GM23338 (cell line): ENCODE measurements around the gene FAXC.

ENCODE experiments used
- CREB1 ChIP-seq: fragments of 250-450 bp; sonication (Bioruptor Pico); IDR thresholded peaks from 2 replicates; pipeline ENCODE4 v1.5.0; 2020; ENCODE audit warnings: low read depth, mild to moderate bottlenecking, moderate library complexity
- EZH2 ChIP-seq: fragments of 200-600 bp; sonication (generic); IDR thresholded peaks from one replicate; pipeline ENCODE4 v1.8.0; 2017; ENCODE audit warnings: antibody characterized with exemption, mild to moderate bottlenecking, low read depth; ENCODE audit not compliant: unreplicated experiment
- EZH2phosphoT487 ChIP-seq: fragments of 200-600 bp; sonication (generic); IDR thresholded peaks from one replicate; pipeline ENCODE4 v1.8.1; 2018; ENCODE audit warnings: antibody characterized with exemption; ENCODE audit not compliant: unreplicated experiment
- JUNB ChIP-seq: IDR thresholded peaks from one replicate; pipeline ENCODE4 v1.6.1; 2016; ENCODE audit warnings: antibody characterized with exemption; ENCODE audit not compliant: unreplicated experiment
- NANOG ChIP-seq: IDR thresholded peaks from 2 replicates; pipeline ENCODE4 v1.6.1; 2016; ENCODE audit warnings: antibody characterized with exemption, borderline replicate concordance
- POLR2AphosphoS5 ChIP-seq: IDR thresholded peaks from 2 replicates; pipeline ENCODE4 v1.6.1; 2016; ENCODE audit warnings: antibody characterized with exemption, low read depth
- STAT1 ChIP-seq: IDR thresholded peaks from one replicate; pipeline ENCODE4 v1.6.1; 2016; ENCODE audit warnings: antibody characterized with exemption; ENCODE audit not compliant: unreplicated experiment
- ZNF114 ChIP-seq: fragments of 250-450 bp; sonication (Bioruptor Pico); IDR thresholded peaks from 2 replicates; pipeline ENCODE4 v1.5.0; 2020; ENCODE audit warnings: mild to moderate bottlenecking, moderate library complexity
- ZNF331 ChIP-seq: fragments of 250-450 bp; sonication (Bioruptor Pico); IDR thresholded peaks from 2 replicates; pipeline ENCODE4 v1.5.0; 2020; ENCODE audit warnings: low read depth, mild to moderate bottlenecking, moderate library complexity
- TF ChIP-seq, protein P1 (sequence below), 2 experiments: fragments of 200-600 bp in 1 of 2; sonication (generic) in 1 of 2; conservative IDR thresholded peaks; 2 replicates each; pipeline versions ENCODE4 v1.5.1 to v1.6.1; 2016 to 2017; ENCODE audit warnings: antibody characterized with exemption in 2 of 2, low read depth in 2 of 2, mild to moderate bottlenecking in 2 of 2, moderate library complexity in 1 of 2
- TF ChIP-seq, protein P2 (sequence below): IDR thresholded peaks from one replicate; pipeline ENCODE4 v1.6.1; 2018; ENCODE audit warnings: antibody characterized with exemption; ENCODE audit not compliant: unreplicated experiment
- TF ChIP-seq, protein P3 (sequence below): fragments of 250-450 bp; sonication (Bioruptor Pico); IDR thresholded peaks from 2 replicates; pipeline ENCODE4 v1.5.0; 2020; ENCODE audit warnings: mild to moderate bottlenecking, moderate library complexity

DNA sequence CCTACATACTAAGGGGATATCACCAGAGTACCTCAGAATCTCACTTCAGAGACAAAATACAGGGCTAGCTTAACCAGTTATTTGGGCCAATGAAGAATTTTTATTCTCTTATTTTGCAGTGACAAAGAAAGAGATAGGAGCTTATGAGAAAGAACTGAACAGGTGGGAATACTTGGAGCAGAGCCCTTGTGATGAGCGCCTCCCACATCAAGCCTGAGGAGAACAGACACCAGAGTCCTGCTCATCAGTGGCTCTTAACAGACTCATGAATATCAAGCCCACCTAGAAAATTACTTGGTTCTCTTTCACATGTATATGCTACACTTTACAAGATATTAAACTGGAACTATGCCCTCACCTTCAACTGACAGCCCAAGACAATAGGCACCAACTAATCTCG lies 99.0 kb downstream of the FAXC start:
- TF ChIP-seq, protein P1, sequence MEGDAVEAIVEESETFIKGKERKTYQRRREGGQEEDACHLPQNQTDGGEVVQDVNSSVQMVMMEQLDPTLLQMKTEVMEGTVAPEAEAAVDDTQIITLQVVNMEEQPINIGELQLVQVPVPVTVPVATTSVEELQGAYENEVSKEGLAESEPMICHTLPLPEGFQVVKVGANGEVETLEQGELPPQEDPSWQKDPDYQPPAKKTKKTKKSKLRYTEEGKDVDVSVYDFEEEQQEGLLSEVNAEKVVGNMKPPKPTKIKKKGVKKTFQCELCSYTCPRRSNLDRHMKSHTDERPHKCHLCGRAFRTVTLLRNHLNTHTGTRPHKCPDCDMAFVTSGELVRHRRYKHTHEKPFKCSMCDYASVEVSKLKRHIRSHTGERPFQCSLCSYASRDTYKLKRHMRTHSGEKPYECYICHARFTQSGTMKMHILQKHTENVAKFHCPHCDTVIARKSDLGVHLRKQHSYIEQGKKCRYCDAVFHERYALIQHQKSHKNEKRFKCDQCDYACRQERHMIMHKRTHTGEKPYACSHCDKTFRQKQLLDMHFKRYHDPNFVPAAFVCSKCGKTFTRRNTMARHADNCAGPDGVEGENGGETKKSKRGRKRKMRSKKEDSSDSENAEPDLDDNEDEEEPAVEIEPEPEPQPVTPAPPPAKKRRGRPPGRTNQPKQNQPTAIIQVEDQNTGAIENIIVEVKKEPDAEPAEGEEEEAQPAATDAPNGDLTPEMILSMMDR (conservative IDR thresholded peaks at IDR 0.05; ENCODE audit: low read depth in 2 of 2): no peak
- TF ChIP-seq POLR2AphosphoS5 (no peak), JUNB (no peak), EZH2 (no peak), EZH2phosphoT487 (no peak), CREB1 (CRISPR knock-in tag) (no peak), NANOG (no peak), ZNF114 (CRISPR knock-in tag) (no peak), ZNF331 (CRISPR knock-in tag) (no peak), STAT1 (no peak)
- TF ChIP-seq, protein P2, sequence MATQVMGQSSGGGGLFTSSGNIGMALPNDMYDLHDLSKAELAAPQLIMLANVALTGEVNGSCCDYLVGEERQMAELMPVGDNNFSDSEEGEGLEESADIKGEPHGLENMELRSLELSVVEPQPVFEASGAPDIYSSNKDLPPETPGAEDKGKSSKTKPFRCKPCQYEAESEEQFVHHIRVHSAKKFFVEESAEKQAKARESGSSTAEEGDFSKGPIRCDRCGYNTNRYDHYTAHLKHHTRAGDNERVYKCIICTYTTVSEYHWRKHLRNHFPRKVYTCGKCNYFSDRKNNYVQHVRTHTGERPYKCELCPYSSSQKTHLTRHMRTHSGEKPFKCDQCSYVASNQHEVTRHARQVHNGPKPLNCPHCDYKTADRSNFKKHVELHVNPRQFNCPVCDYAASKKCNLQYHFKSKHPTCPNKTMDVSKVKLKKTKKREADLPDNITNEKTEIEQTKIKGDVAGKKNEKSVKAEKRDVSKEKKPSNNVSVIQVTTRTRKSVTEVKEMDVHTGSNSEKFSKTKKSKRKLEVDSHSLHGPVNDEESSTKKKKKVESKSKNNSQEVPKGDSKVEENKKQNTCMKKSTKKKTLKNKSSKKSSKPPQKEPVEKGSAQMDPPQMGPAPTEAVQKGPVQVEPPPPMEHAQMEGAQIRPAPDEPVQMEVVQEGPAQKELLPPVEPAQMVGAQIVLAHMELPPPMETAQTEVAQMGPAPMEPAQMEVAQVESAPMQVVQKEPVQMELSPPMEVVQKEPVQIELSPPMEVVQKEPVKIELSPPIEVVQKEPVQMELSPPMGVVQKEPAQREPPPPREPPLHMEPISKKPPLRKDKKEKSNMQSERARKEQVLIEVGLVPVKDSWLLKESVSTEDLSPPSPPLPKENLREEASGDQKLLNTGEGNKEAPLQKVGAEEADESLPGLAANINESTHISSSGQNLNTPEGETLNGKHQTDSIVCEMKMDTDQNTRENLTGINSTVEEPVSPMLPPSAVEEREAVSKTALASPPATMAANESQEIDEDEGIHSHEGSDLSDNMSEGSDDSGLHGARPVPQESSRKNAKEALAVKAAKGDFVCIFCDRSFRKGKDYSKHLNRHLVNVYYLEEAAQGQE: no peak
- TF ChIP-seq, protein P3, sequence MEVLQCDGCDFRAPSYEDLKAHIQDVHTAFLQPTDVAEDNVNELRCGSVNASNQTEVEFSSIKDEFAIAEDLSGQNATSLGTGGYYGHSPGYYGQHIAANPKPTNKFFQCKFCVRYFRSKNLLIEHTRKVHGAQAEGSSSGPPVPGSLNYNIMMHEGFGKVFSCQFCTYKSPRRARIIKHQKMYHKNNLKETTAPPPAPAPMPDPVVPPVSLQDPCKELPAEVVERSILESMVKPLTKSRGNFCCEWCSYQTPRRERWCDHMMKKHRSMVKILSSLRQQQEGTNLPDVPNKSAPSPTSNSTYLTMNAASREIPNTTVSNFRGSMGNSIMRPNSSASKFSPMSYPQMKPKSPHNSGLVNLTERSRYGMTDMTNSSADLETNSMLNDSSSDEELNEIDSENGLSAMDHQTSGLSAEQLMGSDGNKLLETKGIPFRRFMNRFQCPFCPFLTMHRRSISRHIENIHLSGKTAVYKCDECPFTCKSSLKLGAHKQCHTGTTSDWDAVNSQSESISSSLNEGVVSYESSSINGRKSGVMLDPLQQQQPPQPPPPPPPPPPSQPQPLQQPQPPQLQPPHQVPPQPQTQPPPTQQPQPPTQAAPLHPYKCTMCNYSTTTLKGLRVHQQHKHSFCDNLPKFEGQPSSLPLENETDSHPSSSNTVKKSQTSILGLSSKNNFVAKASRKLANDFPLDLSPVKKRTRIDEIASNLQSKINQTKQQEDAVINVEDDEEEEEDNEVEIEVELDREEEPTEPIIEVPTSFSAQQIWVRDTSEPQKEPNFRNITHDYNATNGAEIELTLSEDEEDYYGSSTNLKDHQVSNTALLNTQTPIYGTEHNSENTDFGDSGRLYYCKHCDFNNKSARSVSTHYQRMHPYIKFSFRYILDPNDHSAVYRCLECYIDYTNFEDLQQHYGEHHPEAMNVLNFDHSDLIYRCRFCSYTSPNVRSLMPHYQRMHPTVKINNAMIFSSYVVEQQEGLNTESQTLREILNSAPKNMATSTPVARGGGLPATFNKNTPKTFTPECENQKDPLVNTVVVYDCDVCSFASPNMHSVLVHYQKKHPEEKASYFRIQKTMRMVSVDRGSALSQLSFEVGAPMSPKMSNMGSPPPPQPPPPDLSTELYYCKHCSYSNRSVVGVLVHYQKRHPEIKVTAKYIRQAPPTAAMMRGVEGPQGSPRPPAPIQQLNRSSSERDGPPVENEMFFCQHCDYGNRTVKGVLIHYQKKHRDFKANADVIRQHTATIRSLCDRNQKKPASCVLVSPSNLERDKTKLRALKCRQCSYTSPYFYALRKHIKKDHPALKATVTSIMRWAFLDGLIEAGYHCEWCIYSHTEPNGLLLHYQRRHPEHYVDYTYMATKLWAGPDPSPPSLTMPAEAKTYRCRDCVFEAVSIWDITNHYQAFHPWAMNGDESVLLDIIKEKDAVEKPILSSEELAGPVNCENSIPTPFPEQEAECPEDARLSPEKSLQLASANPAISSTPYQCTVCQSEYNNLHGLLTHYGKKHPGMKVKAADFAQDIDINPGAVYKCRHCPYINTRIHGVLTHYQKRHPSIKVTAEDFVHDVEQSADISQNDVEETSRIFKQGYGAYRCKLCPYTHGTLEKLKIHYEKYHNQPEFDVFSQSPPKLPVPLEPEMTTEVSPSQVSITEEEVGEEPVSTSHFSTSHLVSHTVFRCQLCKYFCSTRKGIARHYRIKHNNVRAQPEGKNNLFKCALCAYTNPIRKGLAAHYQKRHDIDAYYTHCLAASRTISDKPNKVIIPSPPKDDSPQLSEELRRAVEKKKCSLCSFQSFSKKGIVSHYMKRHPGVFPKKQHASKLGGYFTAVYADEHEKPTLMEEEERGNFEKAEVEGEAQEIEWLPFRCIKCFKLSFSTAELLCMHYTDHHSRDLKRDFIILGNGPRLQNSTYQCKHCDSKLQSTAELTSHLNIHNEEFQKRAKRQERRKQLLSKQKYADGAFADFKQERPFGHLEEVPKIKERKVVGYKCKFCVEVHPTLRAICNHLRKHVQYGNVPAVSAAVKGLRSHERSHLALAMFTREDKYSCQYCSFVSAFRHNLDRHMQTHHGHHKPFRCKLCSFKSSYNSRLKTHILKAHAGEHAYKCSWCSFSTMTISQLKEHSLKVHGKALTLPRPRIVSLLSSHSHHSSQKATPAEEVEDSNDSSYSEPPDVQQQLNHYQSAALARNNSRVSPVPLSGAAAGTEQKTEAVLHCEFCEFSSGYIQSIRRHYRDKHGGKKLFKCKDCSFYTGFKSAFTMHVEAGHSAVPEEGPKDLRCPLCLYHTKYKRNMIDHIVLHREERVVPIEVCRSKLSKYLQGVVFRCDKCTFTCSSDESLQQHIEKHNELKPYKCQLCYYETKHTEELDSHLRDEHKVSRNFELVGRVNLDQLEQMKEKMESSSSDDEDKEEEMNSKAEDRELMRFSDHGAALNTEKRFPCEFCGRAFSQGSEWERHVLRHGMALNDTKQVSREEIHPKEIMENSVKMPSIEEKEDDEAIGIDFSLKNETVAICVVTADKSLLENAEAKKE (CRISPR knock-in tag): no peak
